Coronary artery (tissue), 2 donors: ENCODE measurements around the gene TTLL11.
A peak's percentile ranks its signal among the peaks of the same experiment; 100 is the strongest.

ENCODE experiments used
- DNase-seq: peaks from one replicate; pipeline ENCODE4 v3.0.0-alpha.2; 2017; ENCODE audit warnings: low spot score
- H3K27ac ChIP-seq, 2 donors: fragments of 200-600 bp; sonication (generic); one replicate each; pipeline ENCODE4 v1.5.1; 2016 to 2019
- H3K4me3 ChIP-seq: fragments of 200-600 bp; sonication (generic); 2 replicates; pipeline ENCODE4 v1.5.1; 2016; ENCODE audit warnings: mild to moderate bottlenecking, moderate library complexity
- CTCF ChIP-seq: fragments of 200-600 bp; sonication (generic); IDR thresholded peaks from one replicate; pipeline ENCODE4 v1.5.1; 2019; ENCODE audit warnings: antibody characterized with exemption

Gene TTLL11

GRCh38 chr9:121999556-121999955 lies 93.6 kb downstream of the TTLL11 start:
- no peak overlapping the region for H3K4me3 ChIP-seq
- TF ChIP-seq CTCF = no peak
- no peak overlapping the region for H3K27ac ChIP-seq
- no peak for DNase-seq

- no peak for TF ChIP-seq CTCF
- H3K4me3 ChIP-seq = no peak overlapping the region
- no peak for DNase-seq
- H3K27ac ChIP-seq = no peak overlapping the region
Observed at GRCh38 chr9:121998513-121999049, 94.5 kb downstream of the TTLL11 start.

GRCh38 chr9:121997791-121998190 lies 95.3 kb downstream of the TTLL11 start:
- no peak overlapping the region for H3K4me3 ChIP-seq
- H3K27ac ChIP-seq = no peak overlapping the region
- no peak for TF ChIP-seq CTCF
- DNase-seq = no peak

GRCh38 chr9:121996783-121997182 lies 96.3 kb downstream of the TTLL11 start:
- no peak for DNase-seq
- H3K4me3 ChIP-seq = no peak overlapping the region
- TF ChIP-seq CTCF = no peak
- H3K27ac ChIP-seq = no peak overlapping the region

GRCh38 chr9:121995997-121996396 lies 97.1 kb downstream of the TTLL11 start:
- Histone ChIP-seq H3K27ac (no peak overlapping the region), H3K4me3 (no peak overlapping the region)
- TF ChIP-seq CTCF = no peak
- DNase-seq = no peak

- no peak overlapping the region for H3K27ac ChIP-seq
- peak; percentile 56 for TF ChIP-seq CTCF
- H3K4me3 ChIP-seq = no peak overlapping the region
- DNase-seq = no peak
Observed at GRCh38 chr9:121992571-121993212, 100.4 kb downstream of the TTLL11 start.

- Histone ChIP-seq H3K4me3 (no peak overlapping the region), H3K27ac (no peak overlapping the region)
- TF ChIP-seq CTCF = no peak
- DNase-seq = no peak
Observed at GRCh38 chr9:121991307-121991661, 101.8 kb downstream of the TTLL11 start.
